ENCODE data around the gene SNRPF.

DNA sequence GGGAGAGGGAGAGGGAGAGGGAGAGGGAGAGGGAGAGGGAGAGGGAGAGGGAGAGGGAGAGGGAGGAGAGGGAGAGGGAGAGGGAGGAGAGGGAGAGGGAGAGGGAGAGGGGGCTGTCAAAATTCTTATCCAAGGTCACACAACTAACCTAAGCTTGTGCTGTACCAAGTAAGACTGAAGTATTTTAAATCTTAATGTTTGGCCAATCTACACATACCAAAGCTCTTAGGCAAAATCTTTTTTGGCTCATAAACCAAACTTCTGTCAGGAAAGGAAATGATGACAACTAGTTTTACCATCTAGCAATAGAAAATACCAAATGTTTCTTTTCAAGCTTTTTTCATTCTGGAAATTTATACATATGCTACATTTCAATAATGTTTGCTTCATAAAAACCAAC lies 49.8 kb downstream of the SNRPF start:
- no peak for TF ChIP-seq CTCF (conservative IDR thresholded peaks at IDR 0.05)
- TF ChIP-seq ZFX (IDR thresholded peaks at IDR 0.05): no peak

Measured in C4-2B (cell line).